PFSK-1 (cell line): ENCODE data around the gene RFX2.

ENCODE experiments used
- FOXP2 ChIP-seq: optimal IDR thresholded peaks from 2 replicates; pipeline ENCODE3; 2011; ENCODE audit warnings: borderline replicate concordance, control low read depth, inconsistent platforms; ENCODE audit not compliant: insufficient read depth; ENCODE audit errors: extremely low read length, extremely low read depth
- POLR2AphosphoS5 ChIP-seq: IDR thresholded peaks from 2 replicates; pipeline ENCODE4 v1.6.1; 2012; ENCODE audit warnings: low read depth, mild to moderate bottlenecking, control low read depth, low read length, moderate library complexity
- SIN3A ChIP-seq: IDR thresholded peaks from 2 replicates; pipeline ENCODE4 v1.6.1; 2012; ENCODE audit warnings: mild to moderate bottlenecking, low read length, moderate library complexity, borderline replicate concordance; ENCODE audit not compliant: insufficient read depth
- TAF1 ChIP-seq: IDR thresholded peaks from 2 replicates; pipeline ENCODE4 v1.6.1; 2012; ENCODE audit warnings: low read length, control low read depth, borderline replicate concordance; ENCODE audit not compliant: insufficient read depth
- TF ChIP-seq, protein P1 (sequence below), 2 experiments: IDR thresholded peaks; 2 replicates each; pipeline versions ENCODE4 v1.6.1 to v1.8.0; 2011 to 2012; ENCODE audit warnings: low read depth in 2 of 2, low read length in 2 of 2, control low read depth in 1 of 2, inconsistent platforms in 1 of 2, mild to moderate bottlenecking in 1 of 2, moderate library complexity in 1 of 2; ENCODE audit not compliant: insufficient read depth in 1 of 2

Gene RFX2

GRCh38 chr19:6023936-6024335, 86.4 kb downstream of the RFX2 start:
- TF ChIP-seq TAF1 (no peak), POLR2AphosphoS5 (no peak), FOXP2 (no peak), SIN3A (no peak)
- TF ChIP-seq, protein P1, sequence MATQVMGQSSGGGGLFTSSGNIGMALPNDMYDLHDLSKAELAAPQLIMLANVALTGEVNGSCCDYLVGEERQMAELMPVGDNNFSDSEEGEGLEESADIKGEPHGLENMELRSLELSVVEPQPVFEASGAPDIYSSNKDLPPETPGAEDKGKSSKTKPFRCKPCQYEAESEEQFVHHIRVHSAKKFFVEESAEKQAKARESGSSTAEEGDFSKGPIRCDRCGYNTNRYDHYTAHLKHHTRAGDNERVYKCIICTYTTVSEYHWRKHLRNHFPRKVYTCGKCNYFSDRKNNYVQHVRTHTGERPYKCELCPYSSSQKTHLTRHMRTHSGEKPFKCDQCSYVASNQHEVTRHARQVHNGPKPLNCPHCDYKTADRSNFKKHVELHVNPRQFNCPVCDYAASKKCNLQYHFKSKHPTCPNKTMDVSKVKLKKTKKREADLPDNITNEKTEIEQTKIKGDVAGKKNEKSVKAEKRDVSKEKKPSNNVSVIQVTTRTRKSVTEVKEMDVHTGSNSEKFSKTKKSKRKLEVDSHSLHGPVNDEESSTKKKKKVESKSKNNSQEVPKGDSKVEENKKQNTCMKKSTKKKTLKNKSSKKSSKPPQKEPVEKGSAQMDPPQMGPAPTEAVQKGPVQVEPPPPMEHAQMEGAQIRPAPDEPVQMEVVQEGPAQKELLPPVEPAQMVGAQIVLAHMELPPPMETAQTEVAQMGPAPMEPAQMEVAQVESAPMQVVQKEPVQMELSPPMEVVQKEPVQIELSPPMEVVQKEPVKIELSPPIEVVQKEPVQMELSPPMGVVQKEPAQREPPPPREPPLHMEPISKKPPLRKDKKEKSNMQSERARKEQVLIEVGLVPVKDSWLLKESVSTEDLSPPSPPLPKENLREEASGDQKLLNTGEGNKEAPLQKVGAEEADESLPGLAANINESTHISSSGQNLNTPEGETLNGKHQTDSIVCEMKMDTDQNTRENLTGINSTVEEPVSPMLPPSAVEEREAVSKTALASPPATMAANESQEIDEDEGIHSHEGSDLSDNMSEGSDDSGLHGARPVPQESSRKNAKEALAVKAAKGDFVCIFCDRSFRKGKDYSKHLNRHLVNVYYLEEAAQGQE (IDR thresholded peaks at IDR 0.05; ENCODE audit: insufficient read depth in 1 of 2, low read depth in 2 of 2, low read length in 2 of 2), result no peak

DNA sequence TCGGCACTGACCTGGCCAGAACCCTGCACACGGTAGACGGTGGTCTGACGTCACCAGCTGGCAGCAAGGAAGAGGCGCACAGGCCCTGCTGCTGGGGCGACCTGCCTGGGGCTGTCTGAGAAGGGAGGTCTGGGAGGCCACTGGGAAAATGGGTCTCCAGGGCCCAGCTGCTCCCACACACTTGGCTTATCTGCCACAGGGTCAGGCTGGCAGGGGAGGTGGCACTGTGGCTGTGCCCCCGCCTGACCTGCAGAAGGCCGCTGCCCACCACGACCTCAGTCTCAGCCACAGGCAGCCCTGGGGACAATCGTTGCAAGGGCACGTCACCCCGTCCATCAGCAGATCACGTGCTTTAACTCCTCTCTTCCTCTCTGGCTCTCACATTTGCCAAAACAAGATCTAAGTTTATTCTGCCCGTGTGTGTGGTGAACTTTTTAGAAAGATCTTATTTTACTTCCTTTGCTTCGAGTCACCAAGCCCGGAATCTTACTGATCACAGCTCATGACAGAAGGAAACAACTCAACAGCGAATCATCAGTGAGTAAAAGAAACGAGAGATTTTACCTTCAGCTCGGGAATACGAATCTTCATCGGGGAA, 87.1 kb downstream of the RFX2 start:
- TF ChIP-seq, protein P1 (IDR thresholded peaks at IDR 0.05; ENCODE audit: insufficient read depth in 1 of 2, low read depth in 2 of 2, low read length in 2 of 2), result no peak
- TF ChIP-seq FOXP2 (no peak), SIN3A (no peak), TAF1 (no peak), POLR2AphosphoS5 (no peak)

DNA sequence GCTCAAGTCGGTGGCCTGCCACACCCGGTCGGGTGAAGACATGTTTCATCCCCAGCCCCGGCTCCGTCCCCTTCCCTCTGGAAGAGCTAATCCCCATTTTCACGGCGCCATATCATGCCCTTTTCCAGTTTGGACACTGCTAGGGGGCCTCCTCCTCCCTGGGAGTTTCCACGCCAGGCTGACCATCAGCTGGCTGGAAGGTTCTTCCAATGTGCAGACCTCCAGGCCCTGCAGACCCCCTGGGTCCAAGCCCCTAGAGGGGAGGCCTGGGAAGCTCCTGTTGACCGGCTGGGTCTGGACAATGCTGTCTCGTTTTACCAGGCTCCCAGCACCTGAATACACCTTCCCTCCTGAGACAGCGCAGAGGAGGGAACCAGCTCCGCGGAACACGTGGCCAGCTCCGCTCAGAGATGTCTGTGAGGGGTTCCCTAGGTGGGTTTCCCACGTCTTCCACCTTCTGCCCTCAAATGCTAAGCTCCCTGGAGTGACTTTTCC, 87.7 kb downstream of the RFX2 start:
- TF ChIP-seq, protein P1 (IDR thresholded peaks at IDR 0.05; ENCODE audit: insufficient read depth in 1 of 2, low read depth in 2 of 2, low read length in 2 of 2), result no peak
- TF ChIP-seq FOXP2, result no peak
- TF ChIP-seq TAF1, result no peak
- no peak for TF ChIP-seq SIN3A
- no peak for TF ChIP-seq POLR2AphosphoS5

- TF ChIP-seq TAF1 (no peak), FOXP2 (no peak), POLR2AphosphoS5 (no peak), SIN3A (no peak)
- TF ChIP-seq, protein P1 (IDR thresholded peaks at IDR 0.05; ENCODE audit: insufficient read depth in 1 of 2, low read depth in 2 of 2, low read length in 2 of 2), result no peak
These were observed 88.3 kb downstream of the RFX2 start for GRCh38 chr19:6021878-6022569.
